ENCODE data around the gene NPFFR2. TPM values are rescaled to one million over a fixed set of nuclear protein-coding genes. Genes with fewer than 3 reads are reported as not detected.
"Not testable (repeated sequence)": the region's sequence is repeated elsewhere in the genome, so short reads cannot be mapped to it uniquely, and the experiment has no call there.

NPFFR2 gene
- total and polyA plus RNA-seq, 2 of the 13 experiments (the other 11 are each of a cell fraction or from before 2014, with no cell fraction given), result not detected

DNA sequence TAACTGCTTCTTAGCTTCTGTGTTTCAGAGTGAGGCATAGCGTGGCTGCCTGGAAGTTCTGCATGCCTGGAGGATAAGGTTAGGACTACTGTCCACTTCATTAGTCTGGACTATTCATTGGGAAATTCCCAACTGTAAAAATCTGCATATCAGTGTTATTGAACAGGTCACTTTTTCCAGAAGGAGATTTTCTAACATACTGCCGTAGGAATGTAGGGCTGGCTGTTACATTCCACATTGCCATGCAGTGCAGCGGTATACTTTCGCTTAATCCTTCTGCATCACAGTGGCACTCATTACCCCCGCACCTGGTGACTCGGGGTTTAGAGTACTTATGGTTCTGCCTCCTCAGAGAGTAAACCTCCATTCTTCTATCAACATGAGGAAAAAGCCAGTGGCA is 104.6 kb downstream of the NPFFR2 start (continued):
- no peak for TF ChIP-seq GABPA (IDR thresholded peaks at IDR 0.05; ENCODE audit: low read depth, low read length)
- TF ChIP-seq GABPA (CRISPR knock-in tag; IDR thresholded peaks at IDR 0.05; ENCODE audit: low read depth), result no peak

DNA sequence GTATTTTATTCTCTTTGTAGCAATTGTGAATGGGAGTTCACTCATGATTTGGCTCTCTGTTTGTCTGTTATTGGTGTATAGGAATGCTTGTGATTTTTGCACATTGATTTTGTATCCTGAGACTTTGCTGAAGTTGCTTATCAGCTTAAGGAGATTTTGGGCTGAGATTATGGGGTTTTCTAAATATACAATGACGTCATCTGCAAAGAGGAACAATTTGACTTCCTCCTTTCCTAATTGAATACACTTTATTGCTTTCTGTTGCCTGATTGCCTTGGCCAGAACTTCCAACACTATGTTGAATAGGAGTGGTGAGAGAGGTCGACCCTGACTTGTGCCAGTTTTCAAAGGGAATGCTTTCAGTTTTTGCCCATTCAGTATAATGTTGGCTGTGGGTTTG is 108.2 kb downstream of the NPFFR2 start:
- H3K9me3 ChIP-seq (ENCODE audit: low read length); CTCF ChIA-PET (ENCODE audit: low intra/inter-chr PET ratio, low total read pairs); H3K79me2 ChIP-seq (ENCODE audit: insufficient read depth, low read length); H3K4me3 ChIP-seq (replicated peaks in 1 of 3; ENCODE audit: insufficient read depth in 1 of 3, low read depth in 2 of 3, low read length in 3 of 3); POLR2A ChIA-PET; H3K9ac ChIP-seq (ENCODE audit: insufficient read depth, low read depth, low read length); H3K4me1 ChIP-seq (ENCODE audit: insufficient read depth, low read length); intact Hi-C loops (cut with micrococcal nuclease; ENCODE audit: unreplicated experiment); in situ Hi-C loops (cut with HindIII; ENCODE audit: extremely low pct_ligation_motif_present, low pct_unique_long_range_greater_than_20kb); FAIRE-seq; BruUV-seq (replicated peaks); DNase-seq (ENCODE audit: low spot score); H3K27me3 ChIP-seq (ENCODE audit: control insufficient read depth in 1 of 2, insufficient read depth in 2 of 2, low read length in 2 of 2); H3K4me2 ChIP-seq (ENCODE audit: low read depth, low read length); H4K20me1 ChIP-seq (ENCODE audit: insufficient read depth, low read length); H3K27ac ChIP-seq (ENCODE audit: extremely low read length, insufficient read depth, low read length); H3K36me3 ChIP-seq (replicated peaks in 1 of 2; ENCODE audit: control insufficient read depth in 1 of 2, insufficient read depth in 2 of 2, low read length in 2 of 2); H2AFZ ChIP-seq (ENCODE audit: low read length); ATAC-seq; TF ChIP-seq CREB1, ATF7 (CRISPR knock-in tag; IDR thresholded peaks at IDR 0.05): not testable (repeated sequence)
- TF ChIP-seq CREB1 (IDR thresholded peaks at IDR 0.05) (peak; percentile 77), ATF7 (IDR thresholded peaks at IDR 0.05) (peak; percentile 97)
- WGBS (ENCODE audit: low lambda C conversion rate), result 0% methylated on average over 2 of the region's 2 CpGs

DNA sequence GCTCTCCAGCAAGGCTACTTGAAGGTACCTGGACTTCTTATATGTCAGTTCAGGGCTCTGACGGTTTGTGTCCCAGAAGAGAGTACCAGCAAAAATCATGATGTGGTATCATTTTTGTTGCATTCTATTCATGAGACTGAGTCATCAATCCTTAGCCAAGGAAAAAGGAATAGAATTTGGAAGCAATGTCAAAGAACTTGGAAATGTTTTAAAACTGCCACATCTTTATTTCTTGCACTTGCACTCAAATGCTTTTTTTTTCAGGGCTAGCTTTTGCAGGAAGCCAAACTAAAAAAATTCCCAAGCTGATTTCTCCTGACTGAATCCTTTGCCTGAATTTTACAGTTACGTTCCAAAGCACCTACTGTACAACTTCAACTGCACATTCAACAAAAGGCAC is 112.4 kb downstream of the NPFFR2 start:
- no peaks in the 10 kb centered on the region for H3K4me1 ChIP-seq (ENCODE audit: insufficient read depth, low read length)
- no peaks in the 10 kb centered on the region for H4K20me1 ChIP-seq (ENCODE audit: insufficient read depth, low read length)
- ATAC-seq (no peak), DNase-seq (ENCODE audit: low spot score) (no peak), FAIRE-seq (no peak)
- no TSS peak for BruUV-seq (replicated peaks)
- no peak overlapping the region for H3K27ac ChIP-seq (ENCODE audit: extremely low read length, insufficient read depth, low read length)
- ChIA-PET POLR2A (no interaction called here), CTCF (ENCODE audit: low intra/inter-chr PET ratio, low total read pairs) (no interaction called here)
- no peaks in the 10 kb centered on the region for H3K27me3 ChIP-seq (ENCODE audit: control insufficient read depth in 1 of 2, insufficient read depth in 2 of 2, low read length in 2 of 2)
- H3K9me3 ChIP-seq (ENCODE audit: low read length), result no peaks in the 10 kb centered on the region
- TF ChIP-seq ZZZ3 (CRISPR knock-in tag; IDR thresholded peaks at IDR 0.05; ENCODE audit: borderline replicate concordance), result no peak
- TF ChIP-seq ZNF547 (CRISPR knock-in tag; IDR thresholded peaks at IDR 0.05), result no peak
- TF ChIP-seq, protein P1, sequence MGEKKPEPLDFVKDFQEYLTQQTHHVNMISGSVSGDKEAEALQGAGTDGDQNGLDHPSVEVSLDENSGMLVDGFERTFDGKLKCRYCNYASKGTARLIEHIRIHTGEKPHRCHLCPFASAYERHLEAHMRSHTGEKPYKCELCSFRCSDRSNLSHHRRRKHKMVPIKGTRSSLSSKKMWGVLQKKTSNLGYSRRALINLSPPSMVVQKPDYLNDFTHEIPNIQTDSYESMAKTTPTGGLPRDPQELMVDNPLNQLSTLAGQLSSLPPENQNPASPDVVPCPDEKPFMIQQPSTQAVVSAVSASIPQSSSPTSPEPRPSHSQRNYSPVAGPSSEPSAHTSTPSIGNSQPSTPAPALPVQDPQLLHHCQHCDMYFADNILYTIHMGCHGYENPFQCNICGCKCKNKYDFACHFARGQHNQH (CRISPR knock-in tag; IDR thresholded peaks at IDR 0.05), result no peak
- TF ChIP-seq ZNF674 (CRISPR knock-in tag; IDR thresholded peaks at IDR 0.05; ENCODE audit: low read depth), result no peak
- TF ChIP-seq NFYB (CRISPR knock-in tag; IDR thresholded peaks at IDR 0.05), result no peak
- TF ChIP-seq MATR3 (CRISPR knock-in tag; IDR thresholded peaks at IDR 0.05), result no peak
- TF ChIP-seq, protein P2, sequence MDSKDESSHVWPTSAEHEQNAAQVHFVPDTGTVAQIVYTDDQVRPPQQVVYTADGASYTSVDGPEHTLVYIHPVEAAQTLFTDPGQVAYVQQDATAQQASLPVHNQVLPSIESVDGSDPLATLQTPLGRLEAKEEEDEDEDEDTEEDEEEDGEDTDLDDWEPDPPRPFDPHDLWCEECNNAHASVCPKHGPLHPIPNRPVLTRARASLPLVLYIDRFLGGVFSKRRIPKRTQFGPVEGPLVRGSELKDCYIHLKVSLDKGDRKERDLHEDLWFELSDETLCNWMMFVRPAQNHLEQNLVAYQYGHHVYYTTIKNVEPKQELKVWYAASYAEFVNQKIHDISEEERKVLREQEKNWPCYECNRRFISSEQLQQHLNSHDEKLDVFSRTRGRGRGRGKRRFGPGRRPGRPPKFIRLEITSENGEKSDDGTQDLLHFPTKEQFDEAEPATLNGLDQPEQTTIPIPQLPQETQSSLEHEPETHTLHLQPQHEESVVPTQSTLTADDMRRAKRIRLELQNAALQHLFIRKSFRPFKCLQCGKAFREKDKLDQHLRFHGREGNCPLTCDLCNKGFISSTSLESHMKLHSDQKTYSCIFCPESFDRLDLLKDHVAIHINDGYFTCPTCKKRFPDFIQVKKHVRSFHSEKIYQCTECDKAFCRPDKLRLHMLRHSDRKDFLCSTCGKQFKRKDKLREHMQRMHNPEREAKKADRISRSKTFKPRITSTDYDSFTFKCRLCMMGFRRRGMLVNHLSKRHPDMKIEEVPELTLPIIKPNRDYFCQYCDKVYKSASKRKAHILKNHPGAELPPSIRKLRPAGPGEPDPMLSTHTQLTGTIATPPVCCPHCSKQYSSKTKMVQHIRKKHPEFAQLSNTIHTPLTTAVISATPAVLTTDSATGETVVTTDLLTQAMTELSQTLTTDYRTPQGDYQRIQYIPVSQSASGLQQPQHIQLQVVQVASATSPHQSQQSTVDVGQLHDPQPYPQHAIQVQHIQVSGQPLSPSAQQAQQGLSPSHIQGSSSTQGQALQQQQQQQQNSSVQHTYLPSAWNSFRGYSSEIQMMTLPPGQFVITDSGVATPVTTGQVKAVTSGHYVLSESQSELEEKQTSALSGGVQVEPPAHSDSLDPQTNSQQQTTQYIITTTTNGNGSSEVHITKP (CRISPR knock-in tag; IDR thresholded peaks at IDR 0.05; ENCODE audit: low read depth), result no peak
- no peak for TF ChIP-seq TBX3 (IDR thresholded peaks at IDR 0.05; ENCODE audit: borderline replicate concordance)
- WGBS (ENCODE audit: low lambda C conversion rate), result 0% methylated on average over 2 of the region's 2 CpGs
- intact Hi-C loops (cut with micrococcal nuclease; ENCODE audit: unreplicated experiment) (no loop called here), in situ Hi-C loops (cut with HindIII; ENCODE audit: extremely low pct_ligation_motif_present, low pct_unique_long_range_greater_than_20kb) (no loop called here)
- H3K4me2 ChIP-seq (ENCODE audit: low read depth, low read length), result no peak overlapping the region
- H3K9ac ChIP-seq (ENCODE audit: insufficient read depth, low read depth, low read length), result no peak overlapping the region
- H2AFZ ChIP-seq (ENCODE audit: low read length), result no peak overlapping the region
- H3K79me2 ChIP-seq (ENCODE audit: insufficient read depth, low read length), result no peaks in the 10 kb centered on the region
- no peak overlapping the region for H3K4me3 ChIP-seq (replicated peaks in 1 of 3; ENCODE audit: insufficient read depth in 1 of 3, low read depth in 2 of 3, low read length in 3 of 3)
- no peaks in the 10 kb centered on the region for H3K36me3 ChIP-seq (replicated peaks in 1 of 2; ENCODE audit: control insufficient read depth in 1 of 2, insufficient read depth in 2 of 2, low read length in 2 of 2)
